Fibroblast of lung (primary cell): ENCODE data around the gene PORCN.

Source experiments
- CTCF ChIP-seq, 2 donors: IDR thresholded peaks in 1 of 2; conservative IDR thresholded peaks in 1 of 2; 1 replicate in 1 of 2; 2 replicates in 1 of 2; pipeline ENCODE4 v1.5.1; 2011 to 2012; ENCODE audit warnings: low read length in 2 of 2, control low read depth in 1 of 2, inconsistent platforms in 1 of 2, low read depth in 1 of 2, mild to moderate bottlenecking in 1 of 2
- EZH2 ChIP-seq: IDR thresholded peaks from 2 replicates; pipeline ENCODE4 v1.5.1; 2012; ENCODE audit warnings: low read length, control low read depth, mild to moderate bottlenecking; ENCODE audit errors: missing control alignments

DNA sequence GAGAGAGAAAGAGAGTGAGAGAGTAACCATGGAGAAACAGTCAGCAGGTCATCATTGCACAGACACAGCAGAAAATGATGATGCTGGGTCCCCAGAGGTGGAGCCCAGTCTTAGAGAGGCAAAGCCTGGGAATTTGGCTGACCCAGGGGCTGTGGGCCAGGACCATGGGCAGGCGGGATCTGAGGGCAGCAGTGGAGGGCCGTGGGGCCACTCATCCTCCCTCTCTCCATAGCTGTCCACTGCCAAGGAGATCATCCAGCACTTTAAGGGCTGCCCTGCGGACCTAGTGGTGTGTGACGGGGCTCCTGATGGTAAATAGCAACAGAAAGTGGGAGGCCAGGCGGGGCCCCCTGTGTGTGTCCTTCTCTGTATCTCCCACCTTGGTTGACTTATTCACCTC, 30.0 kb upstream of the PORCN start:
- no peak for TF ChIP-seq CTCF (conservative IDR thresholded peaks at IDR 0.05 in 1 of 2, IDR thresholded peaks at IDR 0.05 in 1 of 2; ENCODE audit: low read depth in 1 of 2, low read length in 2 of 2)
- TF ChIP-seq EZH2, result no peak
